Activated T-helper 1 cell treated with anti-CD3 and anti-CD28 coated beads, Interleukin-2, amount 50 U/mL, for 16 hours (primary cell): ENCODE measurements around the gene PPARG.
"Not testable (repeated sequence)": the region's sequence is repeated elsewhere in the genome, so short reads cannot be mapped to it uniquely, and the experiment has no call there.

Experiments used
- DNase-seq, 2 donors: peaks; one replicate each; pipeline ENCODE4 v3.0.0-alpha.2; 2020; ENCODE audit warnings: low read depth in 1 of 2, low spot score in 1 of 2

Gene PPARG

DNA sequence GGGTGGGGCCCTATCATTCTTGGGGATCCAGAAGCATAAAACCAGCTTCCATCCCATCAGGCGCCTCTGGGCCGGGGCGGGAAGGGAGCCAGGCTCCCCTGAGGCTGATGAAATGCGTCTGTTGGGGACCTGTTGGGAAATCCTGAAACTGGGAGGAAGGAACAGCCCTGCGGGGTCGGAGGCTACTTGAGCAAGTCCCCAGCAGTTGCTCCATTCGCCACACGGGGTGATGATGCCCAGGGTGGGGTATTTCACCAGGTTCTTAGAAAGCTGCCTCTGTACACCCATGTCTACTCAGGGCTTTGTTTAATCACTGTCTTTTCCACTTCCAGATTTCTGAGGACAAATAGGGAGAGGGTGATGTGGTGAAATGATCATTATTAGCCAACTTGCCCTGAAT is 170.0 kb downstream of the PPARG start:
- no peak for DNase-seq

GRCh38 chr3:12460127-12460526 is 171.3 kb downstream of the PPARG start:
- DNase-seq: no peak

DNA sequence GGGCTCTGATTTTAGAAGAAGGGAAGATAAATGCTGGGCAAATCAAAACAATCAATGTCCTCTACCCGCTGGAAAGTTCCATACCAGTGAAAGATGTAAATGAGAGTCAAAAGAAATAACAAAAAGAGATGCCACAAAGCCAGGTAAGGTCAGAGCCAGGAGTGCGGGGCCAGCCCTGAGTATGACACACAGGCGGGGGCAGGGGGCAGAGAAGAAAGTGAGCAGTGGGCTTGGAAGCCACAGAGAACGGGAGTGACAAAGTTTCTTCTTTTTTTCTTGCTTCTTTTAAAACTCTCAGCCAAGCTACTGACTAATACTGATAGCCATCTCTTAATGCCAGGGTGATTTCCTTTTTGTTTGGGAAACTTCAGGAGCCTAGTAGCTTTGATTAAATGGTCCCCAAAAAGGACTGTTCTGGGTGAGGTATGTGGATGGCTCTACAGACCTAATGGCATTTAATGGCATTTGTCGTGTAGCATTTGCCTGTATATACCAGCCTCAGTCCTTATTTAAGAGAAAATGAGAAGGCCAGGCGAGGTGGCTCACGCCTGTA is 172.3 kb downstream of the PPARG start:
- no peak for DNase-seq

DNA sequence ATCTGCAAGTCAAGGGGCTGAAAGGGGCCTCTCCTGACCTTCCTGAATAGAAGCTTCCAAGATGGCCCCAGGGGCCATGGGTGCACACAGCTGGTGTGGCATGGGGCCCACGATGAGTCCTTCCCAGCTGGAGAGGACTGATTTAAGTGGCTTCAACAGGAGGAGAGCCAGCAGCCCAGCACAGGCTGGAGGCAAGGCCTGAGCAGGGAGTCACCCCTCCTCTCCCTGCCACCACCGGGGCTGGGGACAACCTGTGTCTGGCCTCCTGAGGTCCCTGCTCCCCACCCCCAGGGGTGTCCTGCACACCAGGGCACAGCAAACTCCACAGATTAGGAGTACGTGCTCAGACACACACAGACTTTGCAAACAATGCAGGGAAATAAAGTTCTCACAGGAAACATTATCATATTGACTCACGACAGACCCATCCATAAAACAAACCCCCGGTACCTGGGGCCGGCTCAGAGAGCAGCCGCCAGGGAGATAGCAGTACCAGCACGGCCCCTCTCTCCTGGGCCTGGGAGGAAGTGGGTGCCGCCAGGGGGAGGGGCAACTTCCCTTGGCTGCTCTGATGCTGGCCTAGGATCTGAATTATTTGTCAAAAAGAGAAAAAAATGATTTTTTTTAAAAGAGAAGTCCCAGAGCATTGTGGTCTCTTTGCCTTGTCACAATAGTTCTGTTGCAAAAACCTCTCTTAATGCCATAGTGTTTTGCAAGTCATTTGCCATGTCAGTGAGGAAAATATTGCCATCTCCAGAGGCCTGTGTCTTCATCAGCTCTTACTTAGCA is 173.5 kb downstream of the PPARG start:
- no peak for DNase-seq

GRCh38 chr3:12463686-12464085 is 174.8 kb downstream of the PPARG start:
- DNase-seq: no peak

GRCh38 chr3:12464181-12464580 is 175.3 kb downstream of the PPARG start:
- DNase-seq: no peak

DNA sequence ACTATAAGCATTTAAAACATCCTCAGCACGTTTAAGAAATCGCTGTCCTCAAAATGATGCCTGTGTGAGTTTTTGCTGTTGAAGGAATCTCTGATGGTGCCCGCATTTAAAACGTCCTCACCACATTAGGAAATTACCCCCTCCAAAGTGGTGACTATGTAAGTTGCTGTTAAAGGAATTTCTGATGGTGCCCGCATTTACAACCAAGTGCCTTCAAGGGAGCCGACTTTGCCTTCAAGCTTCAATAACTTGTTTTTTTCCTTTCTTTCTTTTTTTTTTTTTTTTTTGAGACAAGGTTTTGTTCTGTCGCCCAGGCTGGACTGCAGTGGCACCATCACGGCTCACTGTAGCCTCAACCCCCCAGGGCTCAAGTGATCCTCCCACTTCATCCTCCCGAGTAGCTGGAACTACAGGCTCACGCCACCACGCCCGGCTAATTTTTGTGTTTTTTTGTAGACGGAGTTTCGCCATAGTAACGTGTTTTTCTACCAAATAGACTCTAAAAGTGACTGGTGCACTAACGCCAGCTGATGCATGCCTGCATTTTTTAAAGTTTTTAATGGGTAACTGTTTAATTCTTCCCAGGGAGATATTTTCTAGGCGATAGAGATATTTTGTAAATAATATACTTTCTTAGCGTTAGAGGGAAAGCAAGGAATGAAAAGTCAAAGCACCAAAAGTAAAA is 176.4 kb downstream of the PPARG start:
- DNase-seq: no peak

DNA sequence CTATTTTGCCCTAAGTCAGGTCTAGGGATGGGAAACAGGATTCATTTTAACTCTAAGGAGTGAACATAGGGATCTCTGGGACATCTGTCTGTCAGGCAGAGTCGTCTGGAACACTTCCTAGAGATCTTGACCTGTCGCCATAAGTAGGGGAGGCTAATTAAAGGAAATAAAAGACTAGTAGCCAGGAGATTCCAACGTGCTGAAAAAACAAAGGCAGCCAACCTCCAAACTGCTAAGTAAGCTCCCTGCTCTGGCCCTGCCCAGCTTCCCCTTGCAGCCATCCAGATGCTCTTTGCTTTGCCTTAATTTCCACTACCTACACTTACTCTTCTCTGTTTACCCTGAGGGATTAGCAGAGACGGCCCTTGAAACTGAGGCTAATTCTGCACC is 177.0 kb downstream of the PPARG start:
- no peak for DNase-seq

DNA sequence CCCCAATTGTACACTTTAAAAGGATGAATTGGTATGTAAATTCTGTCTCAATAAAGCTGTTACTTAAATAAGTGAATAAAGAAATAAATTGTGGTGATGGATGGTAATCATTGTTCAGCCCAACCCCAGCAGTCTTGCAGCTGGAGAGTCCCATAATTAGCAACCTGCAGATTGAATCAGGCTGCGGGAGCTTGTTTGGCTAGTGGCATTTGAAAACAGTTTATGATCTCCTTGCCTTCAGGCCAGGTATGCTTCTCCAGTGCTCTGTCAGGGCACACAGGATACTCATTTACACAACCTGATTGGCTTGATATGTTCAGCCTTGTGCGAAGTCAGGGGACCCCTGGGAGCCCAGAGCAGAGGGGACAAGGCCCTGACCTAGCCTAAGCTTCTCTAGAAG is 178.9 kb downstream of the PPARG start:
- DNase-seq: no peak

DNA sequence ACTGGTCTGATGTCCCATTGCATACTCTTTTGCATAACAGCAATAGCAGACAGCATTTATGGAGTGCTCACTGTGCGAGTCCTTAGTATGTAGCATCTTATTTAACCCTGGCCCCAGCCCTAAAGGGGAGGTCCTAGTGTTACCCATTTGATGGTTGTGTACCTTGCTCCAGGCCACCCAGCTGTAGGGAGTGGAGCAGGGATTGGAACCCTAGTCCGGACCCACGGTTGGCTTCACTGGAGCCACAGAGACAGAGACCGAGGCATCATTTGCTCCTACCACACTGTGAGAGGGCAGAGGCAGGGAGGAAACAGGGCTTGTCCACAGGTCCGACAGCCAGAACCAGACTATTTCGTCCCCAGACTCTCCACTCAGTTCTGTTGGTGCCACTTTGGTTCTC is 179.4 kb downstream of the PPARG start:
- no peak for DNase-seq

GRCh38 chr3:12468757-12469156 is 179.9 kb downstream of the PPARG start:
- no peak for DNase-seq

DNA sequence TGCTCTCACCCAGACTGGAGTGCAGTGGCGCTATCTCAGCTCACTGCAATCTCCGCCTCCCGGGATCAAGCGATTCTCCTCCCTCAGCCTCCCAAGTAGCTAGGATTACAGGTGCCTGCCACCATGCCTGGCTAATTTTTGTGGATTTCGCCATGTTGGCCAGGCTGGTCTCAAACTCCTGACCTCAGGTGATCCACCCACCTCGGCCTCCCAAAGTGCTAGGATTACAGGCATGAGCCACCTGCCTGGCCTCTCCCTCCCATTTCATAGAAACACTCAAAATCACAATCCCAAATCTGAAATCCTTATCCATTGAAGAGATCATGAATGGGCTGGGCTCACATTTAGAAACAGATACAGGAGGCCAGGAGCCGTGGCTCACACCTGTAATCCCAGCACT is 180.4 kb downstream of the PPARG start:
- not testable (repeated sequence) for DNase-seq

DNA sequence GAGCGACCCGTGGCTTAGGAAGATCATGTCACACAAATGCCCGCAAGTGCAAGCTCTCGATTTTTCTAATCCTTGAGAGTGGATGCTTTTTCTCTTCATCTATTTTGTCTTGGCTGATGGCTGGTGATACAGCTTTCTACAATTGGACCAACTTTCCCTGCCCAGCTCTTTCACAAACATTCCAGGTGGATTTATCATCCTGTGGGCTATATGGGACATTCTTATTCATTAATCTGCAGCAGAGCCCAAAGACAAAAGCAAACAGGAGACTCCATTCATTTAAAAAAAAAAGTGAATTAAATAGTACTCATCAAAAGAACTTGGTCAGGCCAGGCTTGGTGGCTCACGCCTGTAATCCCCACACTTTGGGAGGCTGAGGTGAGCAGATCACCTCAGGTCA is 181.2 kb downstream of the PPARG start:
- no peak for DNase-seq

- DNase-seq: no peak
These were observed 181.8 kb downstream of the PPARG start for GRCh38 chr3:12470680-12471079.

- peak in 1 of 2 donors; percentile 13 for DNase-seq
These were observed 182.4 kb downstream of the PPARG start for GRCh38 chr3:12471241-12471640.

DNA sequence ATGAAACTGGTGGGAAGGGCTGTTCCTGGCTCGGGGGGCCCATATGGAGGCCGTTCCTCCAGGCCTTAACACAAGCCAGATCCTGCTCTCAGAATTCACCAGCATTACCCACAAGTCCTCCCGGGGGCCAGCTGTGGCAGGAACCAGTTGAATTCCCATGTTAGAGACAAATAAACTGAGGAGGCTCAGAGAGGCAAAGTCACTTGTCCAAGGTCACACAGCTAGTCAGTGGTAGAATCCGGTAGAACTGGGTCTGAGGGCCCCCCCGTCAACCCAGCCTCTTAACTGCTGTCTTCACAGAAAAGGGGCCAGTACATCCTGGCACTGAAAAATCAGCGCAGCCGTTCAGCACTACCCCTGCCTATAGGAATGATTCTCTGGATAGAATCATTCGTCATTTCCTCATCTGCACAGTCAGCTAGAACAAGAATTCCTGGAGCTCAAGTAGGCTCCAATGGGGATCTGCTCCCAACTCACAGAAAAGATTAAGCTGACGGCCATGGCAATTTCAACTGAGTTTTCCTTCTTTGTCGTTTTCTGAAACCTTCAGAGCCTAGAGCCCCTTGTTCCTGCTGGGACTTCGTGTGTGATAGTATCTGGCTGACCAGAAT is 183.2 kb downstream of the PPARG start:
- no peak for DNase-seq

DNA sequence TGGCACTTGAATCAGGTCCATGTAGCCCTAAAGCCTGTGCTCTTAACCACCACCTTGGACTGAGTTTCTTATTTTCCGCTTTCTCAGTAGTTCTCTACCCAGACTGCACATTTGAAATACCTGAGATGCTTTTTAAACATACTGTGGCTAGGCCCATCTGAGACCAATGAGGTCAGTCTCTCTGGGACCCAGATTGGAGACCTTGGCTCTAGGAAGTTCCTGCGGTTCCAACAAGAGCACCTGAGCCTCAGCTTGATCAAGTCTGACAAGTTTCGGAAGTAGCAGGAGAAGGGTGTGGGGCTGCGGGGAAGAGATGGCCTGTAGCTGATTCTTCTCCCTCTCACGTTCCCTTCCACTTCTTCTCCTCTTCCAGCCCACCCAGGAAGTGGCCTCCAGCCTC is 183.9 kb downstream of the PPARG start:
- DNase-seq: no peak

- DNase-seq: no peak
These were observed 184.6 kb downstream of the PPARG start for GRCh38 chr3:12473511-12473910.

GRCh38 chr3:12476238-12476897 is 187.5 kb downstream of the PPARG start:
- no peak for DNase-seq

DNA sequence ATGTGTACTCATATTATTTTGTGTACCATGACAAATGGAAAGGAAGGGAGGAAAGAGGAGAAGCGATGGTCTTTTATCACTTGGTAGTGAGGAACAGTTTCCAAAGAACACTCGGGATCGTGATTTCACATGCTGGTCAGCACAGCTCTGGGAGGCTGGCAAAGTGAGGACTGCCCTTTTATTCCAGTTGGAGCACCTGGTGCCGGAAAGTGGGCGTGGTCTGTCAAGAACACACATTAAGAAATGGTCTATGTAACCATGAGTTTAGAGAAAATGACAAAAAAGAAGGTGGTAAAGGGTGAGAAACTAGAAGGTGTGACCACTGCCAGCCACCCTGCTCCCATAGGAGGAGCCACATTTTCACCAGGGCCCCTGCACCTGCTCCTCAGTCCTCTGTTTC is 188.4 kb downstream of the PPARG start:
- no peak for DNase-seq

- no peak for DNase-seq
These were observed 189.5 kb downstream of the PPARG start for GRCh38 chr3:12478326-12478725.

DNA sequence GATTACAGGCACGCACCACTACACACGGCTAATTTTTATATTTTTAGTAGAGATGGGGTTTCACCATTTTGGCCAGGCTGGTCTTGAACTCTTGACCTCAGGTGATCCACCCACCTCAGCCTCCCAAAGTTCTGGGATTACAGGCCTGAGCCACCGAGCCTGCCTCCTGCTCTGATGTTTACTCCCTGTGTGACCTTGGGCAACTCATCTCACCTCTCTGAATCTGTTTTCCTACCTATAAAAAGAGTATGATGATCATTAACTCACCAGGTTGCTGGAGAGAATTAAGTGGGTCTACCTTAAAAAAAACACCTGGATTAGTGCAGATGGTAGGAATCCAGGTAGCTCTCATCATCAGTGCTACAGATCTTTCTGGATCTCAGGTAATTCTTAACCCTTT is 190.3 kb downstream of the PPARG start:
- not testable (repeated sequence) for DNase-seq
